ENCODE measurements around the gene SYCN. TPM values are rescaled to one million over a fixed set of nuclear protein-coding genes. Genes with fewer than 3 reads are reported as not detected.
"Not testable (repeated sequence)": the region's sequence is repeated elsewhere in the genome, so short reads cannot be mapped to it uniquely, and the experiment has no call there.

The SYCN gene
- polyA plus RNA-seq, 4 donors: 2.7 TPM; not detected in 3

DNA sequence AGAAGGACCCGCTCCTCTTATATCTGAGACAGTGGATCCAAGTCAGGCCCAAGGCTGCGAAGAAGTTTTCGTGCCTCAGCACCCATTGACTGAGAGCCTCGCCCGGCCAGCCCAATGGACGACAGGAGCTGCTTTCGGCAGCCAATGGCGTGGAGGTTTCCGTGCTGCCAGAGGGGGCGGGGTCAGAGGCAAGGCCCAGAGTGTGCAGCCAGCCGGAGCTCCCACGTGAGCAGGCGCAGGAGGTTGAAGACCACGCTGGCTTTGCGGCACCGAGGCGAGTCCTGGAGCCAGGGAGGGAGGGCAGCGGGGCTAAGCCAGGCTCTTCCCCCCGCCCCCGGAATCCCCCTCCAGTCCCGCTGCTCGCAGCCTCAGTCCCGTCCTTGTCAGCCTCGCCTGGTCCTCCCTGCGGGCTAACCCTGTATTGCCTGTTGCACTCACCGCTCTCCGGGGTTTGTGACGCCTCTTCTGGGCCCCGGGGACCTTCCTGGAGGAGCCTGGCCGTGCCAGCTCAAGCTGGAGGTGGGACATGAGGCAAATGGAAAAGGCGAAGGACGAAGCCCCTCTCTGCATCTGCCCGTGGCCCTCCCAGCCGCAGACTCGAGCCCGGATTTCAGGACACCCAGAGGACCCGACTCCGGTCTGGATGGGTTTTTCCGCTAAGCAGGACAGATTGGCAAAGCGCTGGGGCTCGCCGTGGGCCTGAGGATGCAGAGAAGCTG, 43.0 kb upstream of the SYCN start:
- peak in 1 of 2 donors; percentile 36 for DNase-seq
- WGBS, 3 donors: 25 to 40% (median 36%) methylated on average over 36 to 42 of the region's 42 CpGs
- Histone ChIP-seq H3K27ac (ENCODE audit: low read depth in 1 of 3, low read length in 2 of 3) (no peak overlapping the region), H3K9me3 (ENCODE audit: control insufficient read depth in 2 of 2, insufficient read depth in 1 of 2, low read depth in 1 of 2, low read length in 1 of 2) (peaks cover 0 to 5% of the 10 kb centered on the region in 2 donors), H3K4me3 (ENCODE audit: low read depth in 1 of 3, low read length in 3 of 3) (peak overlapping the region in 1 of 3 donors; percentile 3), H3K36me3 (ENCODE audit: control insufficient read depth in 3 of 3, insufficient read depth in 2 of 3, low read depth in 1 of 3, low read length in 3 of 3) (no peaks in the 10 kb centered on the region), H3K27me3 (ENCODE audit: control insufficient read depth in 3 of 3, insufficient read depth in 3 of 3, low read length in 3 of 3) (peaks cover 0 to 40% (median 12%) of the 10 kb centered on the region in 3 donors), H3K4me1 (ENCODE audit: control insufficient read depth in 3 of 3, insufficient read depth in 2 of 3, low read depth in 1 of 3, low read length in 2 of 3) (peaks cover 0 to 9% (median 0%) of the 10 kb centered on the region in 3 donors)
- no peak for FAIRE-seq

DNA sequence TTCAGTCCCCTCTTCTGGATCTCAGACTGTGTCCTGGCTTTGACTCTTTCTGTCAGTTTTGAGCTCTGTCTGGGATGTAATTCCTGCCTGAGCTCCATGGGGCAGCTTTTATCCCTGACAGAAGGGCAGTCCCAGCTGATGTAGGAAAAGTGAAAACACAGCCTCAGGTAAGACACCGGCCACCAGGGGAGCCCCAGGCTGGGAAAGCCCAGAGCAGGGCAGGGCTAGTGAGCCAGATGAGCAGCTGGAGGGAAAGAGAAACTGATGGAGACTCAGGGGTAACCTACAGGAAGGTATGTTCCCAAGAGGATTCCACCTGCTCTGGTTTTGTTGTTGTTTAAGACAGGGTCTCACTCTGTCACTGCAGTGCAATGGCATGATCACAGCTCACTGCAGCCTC, 41.1 kb upstream of the SYCN start:
- H3K9me3 ChIP-seq (ENCODE audit: control insufficient read depth in 2 of 2, insufficient read depth in 1 of 2, low read depth in 1 of 2, low read length in 1 of 2); H3K4me1 ChIP-seq (ENCODE audit: control insufficient read depth in 3 of 3, insufficient read depth in 2 of 3, low read depth in 1 of 3, low read length in 2 of 3); FAIRE-seq; H3K4me3 ChIP-seq (ENCODE audit: low read depth in 1 of 3, low read length in 3 of 3); DNase-seq; H3K36me3 ChIP-seq (ENCODE audit: control insufficient read depth in 3 of 3, insufficient read depth in 2 of 3, low read depth in 1 of 3, low read length in 3 of 3); H3K27ac ChIP-seq (ENCODE audit: low read depth in 1 of 3, low read length in 2 of 3): not testable (repeated sequence)
- no CpG with 5 or more reads among the region's 1 CpG for WGBS, 3 donors
- H3K27me3 ChIP-seq (ENCODE audit: control insufficient read depth in 3 of 3, insufficient read depth in 3 of 3, low read length in 3 of 3): peaks cover 0 to 37% (median 12%) of the 10 kb centered on the region in 3 donors

DNA sequence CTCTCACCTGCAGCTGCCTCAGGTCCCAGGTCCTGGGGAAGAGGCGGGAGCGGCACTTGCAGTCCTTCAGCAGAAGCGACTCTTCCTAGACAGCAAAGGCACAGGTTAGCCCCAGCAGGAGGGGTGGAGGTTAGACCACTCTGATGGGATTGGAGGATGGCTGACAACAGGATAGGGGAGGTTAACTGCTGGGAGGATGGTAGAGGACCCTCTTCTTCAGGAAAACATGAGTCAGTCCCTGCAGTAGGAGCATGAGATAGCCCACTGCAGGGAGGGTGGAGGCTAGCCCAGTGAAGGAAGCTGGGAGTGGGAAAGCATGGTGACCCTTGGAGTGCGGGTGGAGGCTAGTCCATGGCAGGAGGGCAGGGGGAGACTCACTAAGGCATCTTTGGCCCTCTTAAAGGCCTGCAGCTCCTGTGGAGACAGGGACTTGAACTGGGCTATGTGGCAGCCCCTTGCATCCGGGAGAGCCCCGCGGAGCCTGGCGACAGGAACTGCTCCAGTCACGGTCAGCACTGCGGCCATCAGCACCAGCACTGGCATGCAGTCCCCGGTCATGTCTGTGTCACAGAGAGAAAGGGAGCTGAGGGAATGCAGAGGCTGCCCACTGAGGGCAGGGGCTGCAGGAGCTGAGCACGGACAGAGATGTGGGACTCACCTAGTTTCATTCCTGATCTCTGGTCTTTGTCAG, 40.5 kb upstream of the SYCN start, which contains the start of gene IFNL3:
IFNL3 (minus strand) TSS at position 597 of the 691 bp plus-strand sequence; CDS start at position 558, 39 bp downstream.
- H3K4me3 ChIP-seq (ENCODE audit: low read depth in 1 of 3, low read length in 3 of 3); FAIRE-seq; H3K9me3 ChIP-seq (ENCODE audit: control insufficient read depth in 2 of 2, insufficient read depth in 1 of 2, low read depth in 1 of 2, low read length in 1 of 2); H3K27ac ChIP-seq (ENCODE audit: low read depth in 1 of 3, low read length in 2 of 3); H3K4me1 ChIP-seq (ENCODE audit: control insufficient read depth in 3 of 3, insufficient read depth in 2 of 3, low read depth in 1 of 3, low read length in 2 of 3); DNase-seq; H3K36me3 ChIP-seq (ENCODE audit: control insufficient read depth in 3 of 3, insufficient read depth in 2 of 3, low read depth in 1 of 3, low read length in 3 of 3): not testable (repeated sequence)
- WGBS, 3 donors: 83 to 92% (median 89%) methylated on average over 9 to 12 of the region's 12 CpGs
- peaks cover 0 to 31% (median 11%) of the 10 kb centered on the region in 3 donors for H3K27me3 ChIP-seq (ENCODE audit: control insufficient read depth in 3 of 3, insufficient read depth in 3 of 3, low read length in 3 of 3)

DNA sequence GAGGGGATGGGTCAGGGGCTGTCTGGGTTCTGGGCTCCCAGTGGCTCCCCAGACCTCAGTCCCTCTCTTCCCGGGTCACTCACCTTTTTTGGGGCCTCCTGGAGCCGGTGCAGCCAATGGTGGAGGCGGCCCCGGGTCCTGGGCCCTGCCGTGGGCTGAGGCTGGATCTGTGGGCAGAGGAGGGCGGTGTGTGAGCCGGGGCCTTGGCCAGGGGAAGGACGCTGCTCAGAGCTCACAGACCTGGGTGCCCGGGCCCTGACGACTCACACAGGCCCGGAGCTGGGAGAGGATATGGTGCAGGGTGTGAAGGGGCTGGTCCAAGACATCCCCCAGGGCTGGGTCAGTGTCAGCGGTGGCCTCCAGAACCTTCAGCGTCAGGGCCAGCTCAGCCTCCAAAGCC, 39.7 kb upstream of the SYCN start:
- not testable (repeated sequence) for H3K9me3 ChIP-seq (ENCODE audit: control insufficient read depth in 2 of 2, insufficient read depth in 1 of 2, low read depth in 1 of 2, low read length in 1 of 2); H3K4me3 ChIP-seq (ENCODE audit: low read depth in 1 of 3, low read length in 3 of 3); FAIRE-seq; H3K36me3 ChIP-seq (ENCODE audit: control insufficient read depth in 3 of 3, insufficient read depth in 2 of 3, low read depth in 1 of 3, low read length in 3 of 3); DNase-seq; H3K4me1 ChIP-seq (ENCODE audit: control insufficient read depth in 3 of 3, insufficient read depth in 2 of 3, low read depth in 1 of 3, low read length in 2 of 3); H3K27ac ChIP-seq (ENCODE audit: low read depth in 1 of 3, low read length in 2 of 3)
- 68 to 91% (median 83%) methylated on average over 7 to 13 of the region's 13 CpGs for WGBS, 3 donors
- peaks cover 0 to 26% (median 5%) of the 10 kb centered on the region in 3 donors for H3K27me3 ChIP-seq (ENCODE audit: control insufficient read depth in 3 of 3, insufficient read depth in 3 of 3, low read length in 3 of 3)

DNA sequence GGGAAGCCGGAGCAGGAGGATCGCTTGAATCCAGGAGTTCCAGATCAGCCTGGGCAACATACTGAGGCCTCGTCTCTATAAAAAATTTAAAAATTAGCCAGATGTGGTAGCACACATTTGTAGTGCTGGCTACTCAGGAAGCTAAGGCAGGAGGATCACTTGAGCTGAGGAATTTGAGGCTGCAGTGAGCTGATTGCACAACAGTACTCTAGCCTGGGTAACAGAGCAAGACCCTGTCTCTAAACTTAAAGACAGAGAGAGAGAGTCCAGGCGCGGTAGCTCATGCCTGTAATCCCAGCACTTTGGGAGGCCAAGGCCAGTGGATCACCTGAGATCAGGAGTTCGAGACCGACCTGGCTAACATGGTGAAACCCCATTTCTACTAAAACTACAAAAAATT, 36.4 kb upstream of the SYCN start:
- peaks cover 0 to 15% (median 0%) of the 10 kb centered on the region in 3 donors for H3K27me3 ChIP-seq (ENCODE audit: control insufficient read depth in 3 of 3, insufficient read depth in 3 of 3, low read length in 3 of 3)
- H3K4me1 ChIP-seq (ENCODE audit: control insufficient read depth in 3 of 3, insufficient read depth in 2 of 3, low read depth in 1 of 3, low read length in 2 of 3): peaks cover 0 to 4% (median 0%) of the 10 kb centered on the region in 3 donors
- no peaks in the 10 kb centered on the region for H3K36me3 ChIP-seq (ENCODE audit: control insufficient read depth in 3 of 3, insufficient read depth in 2 of 3, low read depth in 1 of 3, low read length in 3 of 3)
- WGBS, 3 donors: 92 to 97% (median 96%) methylated on average over 7 of the region's 7 CpGs
- FAIRE-seq (no peak), DNase-seq (no peak)
- no peaks in the 10 kb centered on the region for H3K9me3 ChIP-seq (ENCODE audit: control insufficient read depth in 2 of 2, insufficient read depth in 1 of 2, low read depth in 1 of 2, low read length in 1 of 2)
- no peak overlapping the region for H3K27ac ChIP-seq (ENCODE audit: low read depth in 1 of 3, low read length in 2 of 3)
- H3K4me3 ChIP-seq (ENCODE audit: low read depth in 1 of 3, low read length in 3 of 3): no peak overlapping the region

DNA sequence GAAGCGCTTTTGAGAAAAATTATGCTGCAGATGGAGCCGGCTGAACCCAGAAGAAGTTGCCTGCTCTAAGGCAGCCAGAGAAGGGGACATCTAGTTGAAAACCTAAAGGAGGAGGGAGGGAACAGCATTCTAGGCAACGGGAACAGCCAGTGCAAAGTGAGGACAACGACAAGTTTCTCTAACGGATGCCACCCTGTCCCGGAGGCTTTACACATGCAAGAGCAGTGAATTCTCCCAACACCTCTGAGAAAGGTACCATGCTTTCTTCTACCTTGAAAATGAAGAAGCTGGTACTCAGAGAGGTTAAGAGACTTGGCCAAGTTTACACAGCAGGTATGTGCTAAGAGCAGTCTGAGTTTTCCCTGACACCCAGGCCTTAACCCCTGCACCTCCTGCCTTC, 34.9 kb upstream of the SYCN start:
- no peak overlapping the region for H3K27ac ChIP-seq (ENCODE audit: low read depth in 1 of 3, low read length in 2 of 3)
- 90 to 98% (median 92%) methylated on average over 6 of the region's 6 CpGs for WGBS, 3 donors
- H3K9me3 ChIP-seq (ENCODE audit: control insufficient read depth in 2 of 2, insufficient read depth in 1 of 2, low read depth in 1 of 2, low read length in 1 of 2): no peaks in the 10 kb centered on the region
- peaks cover 0 to 15% (median 0%) of the 10 kb centered on the region in 3 donors for H3K27me3 ChIP-seq (ENCODE audit: control insufficient read depth in 3 of 3, insufficient read depth in 3 of 3, low read length in 3 of 3)
- H3K36me3 ChIP-seq (ENCODE audit: control insufficient read depth in 3 of 3, insufficient read depth in 2 of 3, low read depth in 1 of 3, low read length in 3 of 3): no peaks in the 10 kb centered on the region
- DNase-seq: no peak
- FAIRE-seq: no peak
- H3K4me1 ChIP-seq (ENCODE audit: control insufficient read depth in 3 of 3, insufficient read depth in 2 of 3, low read depth in 1 of 3, low read length in 2 of 3): peaks cover 0 to 4% (median 0%) of the 10 kb centered on the region in 3 donors
- no peak overlapping the region for H3K4me3 ChIP-seq (ENCODE audit: low read depth in 1 of 3, low read length in 3 of 3)

DNA sequence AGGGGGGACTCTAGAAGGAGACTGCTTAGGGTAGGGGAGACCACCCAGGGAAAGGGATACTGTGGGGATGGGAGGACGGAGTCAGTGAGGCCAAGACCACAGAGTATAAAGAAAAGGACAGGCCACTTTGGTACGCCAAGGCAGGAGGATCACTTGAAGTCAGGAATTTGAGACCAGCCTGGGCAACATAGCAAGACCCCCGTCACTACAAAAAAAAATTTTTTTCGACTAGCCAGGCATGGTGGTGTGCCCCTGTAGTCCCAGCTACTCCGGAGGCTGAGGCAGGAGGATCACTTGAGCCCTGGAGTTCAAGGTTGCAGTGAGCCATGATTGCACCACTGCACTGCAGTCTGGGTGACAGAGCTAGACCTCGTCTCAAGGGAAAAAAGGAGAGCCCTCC, 34.1 kb upstream of the SYCN start:
- no peak for DNase-seq
- Histone ChIP-seq H3K9me3 (ENCODE audit: control insufficient read depth in 2 of 2, insufficient read depth in 1 of 2, low read depth in 1 of 2, low read length in 1 of 2) (no peaks in the 10 kb centered on the region), H3K4me1 (ENCODE audit: control insufficient read depth in 3 of 3, insufficient read depth in 2 of 3, low read depth in 1 of 3, low read length in 2 of 3) (peaks cover 0 to 4% (median 0%) of the 10 kb centered on the region in 3 donors), H3K27ac (ENCODE audit: low read depth in 1 of 3, low read length in 2 of 3) (no peak overlapping the region), H3K36me3 (ENCODE audit: control insufficient read depth in 3 of 3, insufficient read depth in 2 of 3, low read depth in 1 of 3, low read length in 3 of 3) (no peaks in the 10 kb centered on the region), H3K4me3 (ENCODE audit: low read depth in 1 of 3, low read length in 3 of 3) (no peak overlapping the region), H3K27me3 (ENCODE audit: control insufficient read depth in 3 of 3, insufficient read depth in 3 of 3, low read length in 3 of 3) (peaks cover 0 to 15% (median 0%) of the 10 kb centered on the region in 3 donors)
- WGBS, 3 donors: 67 to 78% (median 75%) methylated on average over 6 of the region's 6 CpGs
- no peak for FAIRE-seq

DNA sequence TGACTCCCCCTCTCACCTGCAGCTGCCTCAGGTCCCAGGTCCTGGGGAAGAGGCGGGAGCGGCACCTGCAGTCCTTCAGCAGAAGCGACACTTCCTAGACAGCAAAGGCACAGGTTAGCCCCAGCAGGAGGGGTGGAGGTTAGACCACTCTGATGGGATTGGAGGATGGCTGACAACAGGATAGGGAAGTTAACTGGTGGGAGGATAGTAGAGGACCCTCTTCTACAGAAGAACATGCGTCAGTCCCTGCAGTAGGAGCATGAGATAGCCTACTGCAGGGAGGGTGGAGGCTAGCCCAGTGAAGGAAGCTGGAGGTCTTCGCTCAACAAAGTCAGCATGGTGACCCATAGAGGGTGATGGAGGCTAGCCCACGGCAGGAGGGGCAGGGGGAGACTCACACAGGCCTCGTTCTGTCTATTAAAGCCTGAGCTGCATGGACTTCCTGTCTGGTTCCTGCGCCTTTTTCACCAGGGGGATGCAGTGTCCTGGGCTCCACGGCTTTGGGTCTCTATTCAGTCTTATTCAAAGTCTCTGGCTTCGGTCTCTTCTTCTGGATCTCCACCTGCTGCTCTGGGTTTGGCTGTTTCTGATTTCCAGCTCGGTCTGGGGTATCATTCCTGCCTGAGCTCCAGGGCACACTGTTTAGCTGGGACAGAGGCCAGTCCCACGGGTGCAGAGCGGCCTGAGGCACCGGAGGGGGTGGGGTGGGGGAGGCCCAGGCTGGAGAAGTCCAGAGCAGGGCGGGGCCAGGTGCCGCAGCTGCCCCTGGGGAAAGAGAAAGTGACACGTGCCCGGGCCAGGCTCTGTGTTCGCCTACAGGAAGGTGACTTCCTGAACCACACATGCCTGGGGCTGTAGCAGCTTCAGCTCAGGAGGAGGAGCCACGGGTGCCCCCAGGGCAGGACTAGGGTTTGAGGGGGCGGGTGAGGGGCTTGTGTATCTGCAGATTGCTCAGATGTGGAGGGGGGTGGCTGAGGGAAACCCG, 33.4 kb upstream of the SYCN start:
- peaks cover 0 to 4% (median 0%) of the 10 kb centered on the region in 3 donors for H3K4me1 ChIP-seq (ENCODE audit: control insufficient read depth in 3 of 3, insufficient read depth in 2 of 3, low read depth in 1 of 3, low read length in 2 of 3)
- DNase-seq (peak; percentile 82 to 85), FAIRE-seq (no peak)
- H3K27me3 ChIP-seq (ENCODE audit: control insufficient read depth in 3 of 3, insufficient read depth in 3 of 3, low read length in 3 of 3): peaks cover 0 to 15% (median 0%) of the 10 kb centered on the region in 3 donors
- no peaks in the 10 kb centered on the region for H3K9me3 ChIP-seq (ENCODE audit: control insufficient read depth in 2 of 2, insufficient read depth in 1 of 2, low read depth in 1 of 2, low read length in 1 of 2)
- H3K36me3 ChIP-seq (ENCODE audit: control insufficient read depth in 3 of 3, insufficient read depth in 2 of 3, low read depth in 1 of 3, low read length in 3 of 3): no peaks in the 10 kb centered on the region
- H3K27ac ChIP-seq (ENCODE audit: low read depth in 1 of 3, low read length in 2 of 3): no peak overlapping the region
- peak overlapping the region in 1 of 3 donors; percentile 24 for H3K4me3 ChIP-seq (ENCODE audit: low read depth in 1 of 3, low read length in 3 of 3)
- 35 to 39% (median 39%) methylated on average over 21 to 22 of the region's 22 CpGs for WGBS, 3 donors
